GM12801 (cell line): Measurements from ENCODE around the gene TOR4A.

Source experiments
- TF ChIP-seq, protein P1 (sequence below): IDR thresholded peaks from one replicate; pipeline ENCODE4 v1.5.1; 2011; ENCODE audit warnings: control low read depth; ENCODE audit not compliant: insufficient read length; ENCODE audit errors: extremely low read depth

Gene TOR4A

DNA sequence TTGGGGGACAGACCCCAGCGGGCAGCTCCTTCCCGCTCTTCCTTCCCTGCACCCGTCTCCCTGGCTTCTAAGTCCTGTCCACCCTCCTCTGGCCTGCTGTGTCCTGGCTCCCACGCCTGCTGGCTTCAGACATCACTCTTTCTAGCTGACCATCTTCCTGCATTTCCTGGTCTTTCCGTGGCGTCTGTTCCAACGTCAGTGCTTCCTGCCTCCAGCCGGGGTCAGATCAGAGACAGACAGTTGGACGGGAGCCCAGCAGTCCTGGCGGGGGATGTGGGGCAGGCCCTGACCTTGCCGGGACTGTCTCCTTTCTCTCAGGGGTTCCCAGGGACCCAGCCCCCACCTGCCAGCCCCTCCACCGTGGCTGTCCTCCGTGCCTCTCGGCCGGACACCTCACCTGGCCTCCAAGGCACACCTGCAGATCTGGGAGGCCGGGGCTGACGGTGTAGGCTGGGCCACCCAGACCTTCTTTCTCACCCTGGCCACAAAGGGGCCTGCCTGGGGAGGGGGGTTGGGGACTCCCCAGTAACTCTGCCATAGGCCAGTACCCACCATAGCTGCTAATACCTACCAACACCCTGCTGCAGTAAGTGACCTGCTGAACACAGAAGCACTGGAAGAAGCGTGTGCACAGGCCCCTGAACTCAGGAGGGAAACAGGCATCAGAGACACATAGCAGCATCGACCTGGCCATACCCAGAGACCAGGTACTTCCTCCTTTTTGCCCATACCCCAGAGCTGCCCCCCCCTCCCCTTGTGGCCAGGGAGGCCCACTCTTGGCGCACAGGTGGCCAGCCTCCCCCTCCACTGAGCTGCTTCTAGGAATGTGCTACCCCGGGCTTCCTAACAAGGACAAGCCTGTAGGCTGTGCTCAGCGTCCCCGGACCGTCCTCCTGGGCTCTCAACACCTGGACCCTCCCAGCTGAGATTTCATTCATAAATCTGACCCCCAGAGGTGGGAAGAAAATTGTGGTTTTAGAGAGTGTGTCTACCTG, 19.4 kb downstream of the TOR4A start:
- TF ChIP-seq, protein P1, sequence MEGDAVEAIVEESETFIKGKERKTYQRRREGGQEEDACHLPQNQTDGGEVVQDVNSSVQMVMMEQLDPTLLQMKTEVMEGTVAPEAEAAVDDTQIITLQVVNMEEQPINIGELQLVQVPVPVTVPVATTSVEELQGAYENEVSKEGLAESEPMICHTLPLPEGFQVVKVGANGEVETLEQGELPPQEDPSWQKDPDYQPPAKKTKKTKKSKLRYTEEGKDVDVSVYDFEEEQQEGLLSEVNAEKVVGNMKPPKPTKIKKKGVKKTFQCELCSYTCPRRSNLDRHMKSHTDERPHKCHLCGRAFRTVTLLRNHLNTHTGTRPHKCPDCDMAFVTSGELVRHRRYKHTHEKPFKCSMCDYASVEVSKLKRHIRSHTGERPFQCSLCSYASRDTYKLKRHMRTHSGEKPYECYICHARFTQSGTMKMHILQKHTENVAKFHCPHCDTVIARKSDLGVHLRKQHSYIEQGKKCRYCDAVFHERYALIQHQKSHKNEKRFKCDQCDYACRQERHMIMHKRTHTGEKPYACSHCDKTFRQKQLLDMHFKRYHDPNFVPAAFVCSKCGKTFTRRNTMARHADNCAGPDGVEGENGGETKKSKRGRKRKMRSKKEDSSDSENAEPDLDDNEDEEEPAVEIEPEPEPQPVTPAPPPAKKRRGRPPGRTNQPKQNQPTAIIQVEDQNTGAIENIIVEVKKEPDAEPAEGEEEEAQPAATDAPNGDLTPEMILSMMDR, result no peak

DNA sequence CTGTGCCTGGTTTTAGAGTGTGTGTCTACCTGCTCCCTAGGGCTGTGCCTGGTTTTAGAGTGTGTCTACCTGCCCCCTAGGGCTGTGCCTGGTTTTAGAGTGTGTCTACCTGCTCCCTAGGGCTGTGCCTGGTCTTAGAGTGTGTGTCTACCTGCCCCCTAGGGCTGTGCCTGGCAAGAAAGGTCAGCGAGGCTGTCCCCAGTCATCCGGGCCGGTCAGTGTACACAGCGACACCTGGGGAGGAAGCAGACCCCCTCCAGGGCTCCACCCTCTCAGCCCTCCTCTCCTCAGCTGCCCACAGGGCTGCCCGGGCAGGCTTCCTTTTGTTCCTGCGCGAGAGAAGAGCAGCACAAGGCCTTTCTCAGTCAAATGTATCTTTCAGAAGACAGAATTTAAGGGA, 20.4 kb downstream of the TOR4A start:
- TF ChIP-seq, protein P1, result no peak

DNA sequence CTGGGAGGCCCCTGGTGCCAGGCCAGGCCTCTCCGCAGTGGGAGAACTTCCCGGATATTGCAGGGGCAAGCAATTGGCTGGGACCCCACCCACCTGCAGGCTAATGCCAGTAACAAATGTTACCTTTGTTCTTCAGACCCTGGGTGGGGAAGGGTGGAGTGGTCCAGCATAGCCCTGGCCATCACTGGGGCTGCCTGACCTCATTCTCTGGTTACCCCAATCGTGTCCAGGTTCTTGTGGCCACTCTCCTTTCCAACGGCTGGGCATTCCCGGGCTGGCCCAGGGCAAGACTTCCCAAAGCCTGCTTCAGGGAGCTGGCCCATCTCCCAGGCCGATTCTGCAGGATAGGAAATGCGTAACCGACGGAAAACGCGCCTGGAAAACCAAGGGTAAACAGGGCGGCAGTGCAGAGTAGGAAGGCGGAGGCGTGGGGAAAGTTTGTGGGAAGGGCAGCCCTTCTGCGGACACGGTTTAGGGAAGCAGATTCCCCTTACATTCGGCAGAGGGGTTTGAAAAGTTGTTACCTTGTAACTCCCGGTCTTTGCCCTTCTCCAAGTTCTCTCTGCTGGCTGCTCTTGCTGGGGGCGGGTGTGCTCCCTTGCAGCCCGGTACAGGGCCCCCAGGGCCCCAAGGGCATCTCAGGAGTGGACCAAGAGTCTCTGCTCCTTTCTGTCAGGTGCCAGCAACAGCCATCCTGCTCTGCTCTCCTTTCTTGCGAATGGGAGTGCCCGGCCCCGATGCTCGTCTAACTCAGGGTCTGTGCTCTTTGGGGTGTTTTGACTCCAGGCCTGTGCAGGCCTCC, 21.1 kb downstream of the TOR4A start:
- TF ChIP-seq, protein P1, result no peak

DNA sequence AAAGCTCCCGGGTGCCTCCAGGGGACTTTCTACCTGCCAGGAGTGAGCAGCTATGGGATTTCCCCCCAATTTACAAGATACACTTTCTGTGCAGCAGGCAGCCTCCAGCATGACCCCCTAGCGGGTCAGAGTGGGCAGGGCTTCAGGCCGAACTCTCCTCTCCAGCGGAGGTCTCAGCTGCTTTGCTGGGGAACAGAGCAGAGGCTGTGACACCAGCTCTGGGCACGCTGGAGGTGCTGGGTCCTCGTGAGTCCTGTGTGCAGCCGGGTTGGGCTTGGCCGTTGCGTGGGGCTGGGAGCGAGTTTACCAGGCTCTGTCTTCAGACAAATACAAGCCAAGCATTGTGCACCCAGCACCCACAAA, 21.7 kb downstream of the TOR4A start:
- TF ChIP-seq, protein P1, result no peak

DNA sequence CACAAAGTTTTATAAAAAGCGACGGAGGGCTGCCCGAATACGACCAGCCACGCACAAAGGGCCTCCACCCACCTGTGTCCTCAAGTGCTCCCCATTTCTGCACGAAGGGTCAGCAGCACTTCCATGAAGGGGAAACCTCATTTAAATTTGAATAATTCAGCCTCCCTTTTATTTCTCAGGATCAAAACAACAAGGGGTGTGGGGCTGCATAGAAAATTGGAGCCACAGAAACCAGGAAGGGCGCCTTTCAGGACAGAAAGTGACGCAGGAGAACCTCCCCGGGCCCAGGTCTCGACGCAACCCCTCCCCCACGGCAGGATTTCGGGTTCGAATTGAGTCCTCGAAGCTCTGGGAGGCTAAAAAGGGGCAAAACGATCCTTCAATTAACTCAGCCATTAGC, 22.4 kb downstream of the TOR4A start:
- TF ChIP-seq, protein P1, result no peak

DNA sequence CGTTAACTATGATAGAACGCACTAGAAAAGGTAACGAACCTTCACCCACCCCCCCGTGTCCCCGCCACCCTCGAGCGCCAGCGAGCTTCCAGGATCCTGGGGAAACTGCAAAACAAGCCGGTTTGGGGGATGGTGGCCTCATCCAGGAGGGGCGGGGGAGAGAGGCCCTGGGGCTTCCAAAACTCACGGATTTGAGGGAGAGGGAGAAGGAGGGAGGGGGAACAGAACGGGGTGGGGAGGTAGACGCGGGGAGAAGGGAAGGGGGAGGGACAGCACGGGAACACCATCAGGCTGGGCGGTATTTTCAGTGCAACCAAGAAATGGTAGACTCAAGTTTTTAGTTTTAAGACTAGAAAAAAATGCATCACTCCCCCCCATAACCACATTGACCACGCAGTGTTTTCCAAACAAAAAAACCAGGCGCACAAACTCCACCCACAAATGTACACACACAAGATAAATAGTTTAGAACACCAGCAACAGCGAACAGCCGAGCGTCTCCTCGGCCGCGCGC, 23.1 kb downstream of the TOR4A start:
- TF ChIP-seq, protein P1, result no peak
